ENCODE measurements around the gene ZNF444. TPM values are rescaled to one million over a fixed set of nuclear protein-coding genes. Genes with fewer than 3 reads are reported as not detected.
"Not testable (repeated sequence)": the region's sequence is repeated elsewhere in the genome, so short reads cannot be mapped to it uniquely, and the experiment has no call there.

ZNF444 gene
- total and polyA plus RNA-seq, 2 donors (not counting 3 experiments of a cell fraction or from before 2014, with no cell fraction given): 37.2 to 41.7 TPM

- intact Hi-C loops (cut with micrococcal nuclease) (no loop called here), dilution Hi-C loops (cut with MboI; ENCODE audit: extremely low pct_ligation_motif_present, low sequenced_read_pairs) (no loop called here)
- Histone ChIP-seq H3K27me3 (ENCODE audit: control insufficient read depth in 2 of 2, insufficient read depth in 2 of 2, low read length in 2 of 2) (no peaks in the 10 kb centered on the region), H3K9me3 (replicated peaks; ENCODE audit: control insufficient read depth, insufficient read depth, low read length) (no peaks in the 10 kb centered on the region), H3K79me2 (ENCODE audit: control insufficient read depth, insufficient read depth, low read length) (peaks cover 10% of the 10 kb centered on the region), H4K20me1 (replicated peaks; ENCODE audit: control insufficient read depth, extremely low read depth, insufficient read depth, low read length) (no peaks in the 10 kb centered on the region), H3K4me1 (ENCODE audit: control insufficient read depth, extremely low read depth, insufficient read depth, low read length) (peaks cover 2% of the 10 kb centered on the region), H3K4me2 (ENCODE audit: insufficient read depth, low read length) (no peak overlapping the region), H2AFZ (ENCODE audit: low read depth, low read length) (no peak overlapping the region), H3K4me3 (replicated peaks in 1 of 3; ENCODE audit: insufficient read depth in 1 of 3, low read depth in 1 of 3, low read length in 3 of 3) (no peak overlapping the region), H3K36me3 (ENCODE audit: control insufficient read depth in 2 of 2, extremely low read depth in 1 of 2, insufficient read depth in 2 of 2, low read length in 2 of 2) (peaks cover 0 to 18% of the 10 kb centered on the region in 2 experiments), H3K9ac (replicated peaks; ENCODE audit: extremely low read depth, insufficient read depth, low read length) (no peak overlapping the region), H3K27ac (ENCODE audit: insufficient read depth, low read depth, low read length) (no peak overlapping the region), H3K9me1 (replicated peaks; ENCODE audit: control insufficient read depth, extremely low read depth, insufficient read depth, low read length) (no peaks in the 10 kb centered on the region)
- FAIRE-seq: no peak
- TF ChIP-seq EZH2 (IDR thresholded peaks at IDR 0.05; ENCODE audit: borderline replicate concordance, low read depth, low read length, severe bottlenecking) (no peak), JUN (IDR thresholded peaks at IDR 0.05; ENCODE audit: borderline replicate concordance, insufficient read depth, insufficient read length, low read depth) (no peak), MAX (IDR thresholded peaks at IDR 0.05; ENCODE audit: insufficient read depth, insufficient read length) (no peak), POLR2A (IDR thresholded peaks at IDR 0.05; ENCODE audit: low read depth, low read length) (no peak), POLR2AphosphoS5 (IDR thresholded peaks at IDR 0.05; ENCODE audit: insufficient read depth, low read depth, low read length) (no peak), FOS (IDR thresholded peaks at IDR 0.05; ENCODE audit: borderline replicate concordance, insufficient read depth, low read length) (no peak), CTCF (IDR thresholded peaks at IDR 0.05; ENCODE audit: extremely low read depth in 1 of 2, insufficient read depth in 1 of 2, low read depth in 1 of 2, low read length in 2 of 2) (no peak), MYC (IDR thresholded peaks at IDR 0.05; ENCODE audit: low read depth, low read length) (no peak), GATA2 (IDR thresholded peaks at IDR 0.05; ENCODE audit: insufficient read depth, insufficient read length, low read depth, low read length) (no peak)
- BruUV-seq (replicated peaks): no TSS peak
- ChIA-PET CTCF (no interaction called here), POLR2A (no interaction called here)
- no peak for DNase-seq (ENCODE audit: low read depth, low spot score)
These were observed 7.0 kb downstream of the ZNF444 start for GRCh38 chr19:56148096-56148495.

GRCh38 chr19:56148955-56149655 is 8.0 kb downstream of the ZNF444 start:
- H3K4me3 ChIP-seq (replicated peaks in 1 of 3; ENCODE audit: insufficient read depth in 1 of 3, low read depth in 1 of 3, low read length in 3 of 3); POLR2A ChIA-PET; dilution Hi-C loops (cut with MboI; ENCODE audit: extremely low pct_ligation_motif_present, low sequenced_read_pairs); H4K20me1 ChIP-seq (replicated peaks; ENCODE audit: control insufficient read depth, extremely low read depth, insufficient read depth, low read length); H3K9ac ChIP-seq (replicated peaks; ENCODE audit: extremely low read depth, insufficient read depth, low read length); H3K79me2 ChIP-seq (ENCODE audit: control insufficient read depth, insufficient read depth, low read length); H3K4me2 ChIP-seq (ENCODE audit: insufficient read depth, low read length); BruUV-seq (replicated peaks); H3K9me1 ChIP-seq (replicated peaks; ENCODE audit: control insufficient read depth, extremely low read depth, insufficient read depth, low read length); CTCF ChIA-PET; DNase-seq (ENCODE audit: low read depth, low spot score); H3K27ac ChIP-seq (ENCODE audit: insufficient read depth, low read depth, low read length); intact Hi-C loops (cut with micrococcal nuclease); H2AFZ ChIP-seq (ENCODE audit: low read depth, low read length); H3K27me3 ChIP-seq (ENCODE audit: control insufficient read depth in 2 of 2, insufficient read depth in 2 of 2, low read length in 2 of 2); FAIRE-seq; H3K9me3 ChIP-seq (replicated peaks; ENCODE audit: control insufficient read depth, insufficient read depth, low read length): not testable (repeated sequence)
- Histone ChIP-seq H3K36me3 (ENCODE audit: control insufficient read depth in 2 of 2, extremely low read depth in 1 of 2, insufficient read depth in 2 of 2, low read length in 2 of 2) (peaks cover 0 to 18% of the 10 kb centered on the region in 2 experiments), H3K4me1 (ENCODE audit: control insufficient read depth, extremely low read depth, insufficient read depth, low read length) (peaks cover 10% of the 10 kb centered on the region)

All from endothelial cell of umbilical vein (primary cell).